GM12875 (cell line): ENCODE results near the gene PDE10A.

Experiments used
- H3K4me3 ChIP-seq: one replicate; pipeline ENCODE4 v1.5.1; 2011; ENCODE audit warnings: low read depth, low read length, control low read depth
- CTCF ChIP-seq: IDR thresholded peaks from 2 replicates; pipeline ENCODE4 v1.5.1; 2011; ENCODE audit warnings: low read depth, mild to moderate bottlenecking, control low read depth, inconsistent platforms, low read length, moderate library complexity, borderline replicate concordance; ENCODE audit not compliant: insufficient read depth

The PDE10A gene

GRCh38 chr6:165662041-165662748, 846 bp downstream of the PDE10A start:
- H3K4me3 ChIP-seq: no peak overlapping the region
- no peak for TF ChIP-seq CTCF

GRCh38 chr6:165661664-165662025, 1.4 kb downstream of the PDE10A start:
- H3K4me3 ChIP-seq: no peak overlapping the region
- no peak for TF ChIP-seq CTCF

GRCh38 chr6:165660857-165661663, 2.0 kb downstream of the PDE10A start:
- H3K4me3 ChIP-seq: no peak overlapping the region
- no peak for TF ChIP-seq CTCF

GRCh38 chr6:165659945-165660856, 2.8 kb downstream of the PDE10A start:
- H3K4me3 ChIP-seq: no peak overlapping the region
- no peak for TF ChIP-seq CTCF

- H3K4me3 ChIP-seq: no peak overlapping the region
- TF ChIP-seq CTCF: no peak
These were observed 4.5 kb downstream of the PDE10A start for GRCh38 chr6:165658395-165659058.

- TF ChIP-seq CTCF: no peak
- H3K4me3 ChIP-seq: no peak overlapping the region
These were observed 5.7 kb downstream of the PDE10A start for GRCh38 chr6:165657325-165657680.
